ENCODE data around the gene TP63. TPM values are rescaled to one million over a fixed set of nuclear protein-coding genes. Genes with fewer than 3 reads are reported as not detected.

Gene TP63
- total RNA-seq, 2 experiments from 2014 or later: 0.17 to 0.35 TPM

DNA sequence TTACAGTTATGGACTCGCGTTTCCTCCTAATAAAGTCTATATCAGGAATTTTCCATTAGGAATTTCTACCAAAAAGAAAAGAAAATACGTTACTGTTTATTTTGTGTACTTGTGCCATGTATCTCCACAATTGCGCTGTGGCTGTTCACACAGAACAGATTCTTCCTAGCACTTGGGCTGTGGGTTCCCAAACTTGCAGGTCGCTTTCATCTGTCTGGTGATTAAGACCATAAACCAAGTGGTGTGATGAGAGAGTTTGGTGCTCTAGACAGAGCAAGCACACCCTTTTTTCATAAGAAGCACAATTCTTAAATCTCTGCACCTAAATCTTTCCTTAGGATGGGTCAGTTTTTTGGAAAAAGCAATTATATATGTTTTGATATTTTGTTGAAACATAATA is 203.3 kb downstream of the TP63 start:
- Mint-ChIP-seq H3K27me3 (no peaks in the 10 kb centered on the region), H3K36me3 (ENCODE audit: low read depth) (no peaks in the 10 kb centered on the region), H3K4me1 (peaks cover 3% of the 10 kb centered on the region), H3K27ac (no peak overlapping the region), H3K4me3 (no peak overlapping the region), H3K9me3 (no peaks in the 10 kb centered on the region)
- ChIA-PET CTCF (no interaction called here), POLR2A (no interaction called here)
- DNase-seq: no peak

DNA sequence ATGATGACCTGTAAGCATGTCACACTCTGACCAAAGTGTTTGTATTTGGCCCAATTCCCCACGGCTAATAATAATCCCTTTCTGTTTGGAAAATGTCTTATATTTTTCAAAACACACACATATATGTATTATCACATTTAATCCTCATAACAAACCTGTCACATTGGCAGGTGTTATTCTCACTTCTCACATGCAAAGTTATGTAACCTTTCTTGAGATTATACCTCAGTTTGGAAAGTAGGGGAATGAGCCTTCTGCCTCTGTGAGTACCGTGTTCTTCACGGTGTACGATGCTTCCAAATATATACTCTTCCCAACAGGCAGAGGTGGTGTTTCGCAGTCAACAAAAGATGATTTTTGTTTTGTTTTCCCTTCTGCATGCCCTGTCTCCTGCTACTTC is 205.6 kb downstream of the TP63 start:
- H3K4me1 Mint-ChIP-seq: peaks cover 10% of the 10 kb centered on the region
- POLR2A ChIA-PET: no interaction called here
- H3K36me3 Mint-ChIP-seq (ENCODE audit: low read depth): no peaks in the 10 kb centered on the region
- H3K27me3 Mint-ChIP-seq: no peaks in the 10 kb centered on the region
- no peak for DNase-seq
- no peak overlapping the region for H3K27ac Mint-ChIP-seq
- no peak overlapping the region for H3K4me3 Mint-ChIP-seq
- H3K9me3 Mint-ChIP-seq: no peaks in the 10 kb centered on the region
- CTCF ChIA-PET: no interaction called here

DNA sequence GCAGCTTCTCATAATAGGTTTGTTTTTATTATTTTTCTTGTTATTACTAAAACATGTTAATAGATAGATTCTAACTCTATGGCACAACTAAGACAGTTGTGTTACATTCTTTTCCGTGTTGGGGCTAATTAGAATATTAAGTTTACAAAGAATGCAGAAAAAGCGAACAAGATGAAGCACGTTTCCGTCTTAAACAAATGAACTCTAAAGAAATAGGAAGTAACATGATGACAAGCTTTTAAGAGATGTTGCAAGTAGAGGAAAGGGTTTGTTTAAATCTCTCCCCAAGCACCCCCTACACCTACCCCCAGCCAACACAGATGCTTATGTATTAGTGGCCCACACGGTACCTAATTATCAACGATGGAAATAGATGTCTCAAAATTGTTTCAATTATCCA is 207.1 kb downstream of the TP63 start:
- POLR2A ChIA-PET: no interaction called here

DNA sequence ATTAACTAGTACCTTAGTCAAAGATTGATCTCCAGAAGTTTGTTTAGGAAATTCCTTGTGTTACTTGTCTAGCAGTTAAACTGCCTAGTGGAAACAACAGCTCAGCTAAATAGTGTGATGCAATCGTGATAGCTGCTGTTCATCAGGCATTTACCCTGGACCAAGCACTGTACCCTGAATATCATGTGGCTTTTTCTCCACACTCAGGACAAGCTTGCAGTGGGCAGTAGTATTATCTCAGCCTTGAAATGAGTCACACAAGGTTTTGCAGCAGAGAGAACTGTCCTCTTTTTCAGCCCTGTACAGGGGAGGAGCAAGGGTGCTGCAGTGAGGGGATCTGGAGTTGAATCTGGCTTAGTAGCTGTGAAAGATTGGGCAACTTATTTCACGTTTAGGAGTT is 208.4 kb downstream of the TP63 start:
- POLR2A ChIA-PET: no interaction called here
- H3K4me3 Mint-ChIP-seq: no peak overlapping the region
- H3K27ac Mint-ChIP-seq: no peak overlapping the region
- no peaks in the 10 kb centered on the region for H3K36me3 Mint-ChIP-seq (ENCODE audit: low read depth)
- DNase-seq: no peak
- H3K9me3 Mint-ChIP-seq: no peaks in the 10 kb centered on the region
- H3K4me1 Mint-ChIP-seq: peaks cover 16% of the 10 kb centered on the region
- CTCF ChIA-PET: interaction anchor here (0.8 kb wide), 1 partner anchor 8 kb away, joined by 4 read pairs; no protein-coding TSS in a partner anchor
- H3K27me3 Mint-ChIP-seq: no peaks in the 10 kb centered on the region

More for the DNA sequence above, 207.1 kb downstream of the TP63 start:
- Mint-ChIP-seq H3K9me3 (no peaks in the 10 kb centered on the region), H3K4me1 (peaks cover 16% of the 10 kb centered on the region), H3K27me3 (no peaks in the 10 kb centered on the region), H3K36me3 (ENCODE audit: low read depth) (no peaks in the 10 kb centered on the region), H3K4me3 (no peak overlapping the region), H3K27ac (no peak overlapping the region)
- no peak for DNase-seq
- CTCF ChIA-PET: interaction anchor here (0.6 to 0.8 kb wide), 2 partner anchors 23 to 556 kb away, joined by 3 read pairs; no protein-coding TSS in a partner anchor

DNA sequence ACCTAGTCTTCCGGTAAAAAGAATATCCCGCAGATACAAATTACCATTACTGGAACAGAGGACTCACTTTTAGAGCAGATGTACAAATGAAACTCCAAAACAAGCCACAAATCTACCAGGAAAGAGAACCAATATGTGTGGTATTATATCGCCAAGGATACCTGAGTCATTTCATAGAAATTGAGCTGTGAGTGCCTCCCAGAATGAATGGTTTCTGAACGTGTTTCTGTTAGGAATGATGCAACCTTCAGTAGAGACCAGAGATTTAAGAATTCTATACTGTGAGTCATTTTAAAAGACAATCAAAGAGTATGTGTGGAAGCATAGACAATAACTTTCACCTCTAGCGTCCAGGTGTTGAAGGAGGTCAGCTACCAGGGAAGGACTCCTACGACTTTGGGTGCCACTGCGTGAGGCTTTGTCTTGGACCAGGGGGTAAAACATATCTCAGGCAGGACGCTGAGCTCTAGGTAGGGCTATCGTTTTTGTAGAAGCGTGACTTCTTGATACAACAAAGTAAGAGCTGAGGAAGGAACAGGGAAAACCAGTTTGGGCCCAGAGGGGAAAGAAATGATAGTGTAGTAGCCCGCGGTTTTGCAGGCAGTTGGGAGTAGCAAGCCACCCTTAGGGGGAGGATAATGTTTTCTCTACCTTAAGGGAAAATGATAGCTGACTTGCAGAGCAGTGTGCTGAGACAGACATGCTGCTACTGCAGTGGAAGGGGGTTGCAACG is 210.4 kb downstream of the TP63 start:
- H3K36me3 Mint-ChIP-seq (ENCODE audit: low read depth): no peaks in the 10 kb centered on the region
- H3K4me3 Mint-ChIP-seq: no peak overlapping the region
- no peaks in the 10 kb centered on the region for H3K9me3 Mint-ChIP-seq
- DNase-seq: no peak
- no peaks in the 10 kb centered on the region for H3K27me3 Mint-ChIP-seq
- POLR2A ChIA-PET: no interaction called here
- CTCF ChIA-PET: no interaction called here
- no peak overlapping the region for H3K27ac Mint-ChIP-seq
- peaks cover 16% of the 10 kb centered on the region for H3K4me1 Mint-ChIP-seq

DNA sequence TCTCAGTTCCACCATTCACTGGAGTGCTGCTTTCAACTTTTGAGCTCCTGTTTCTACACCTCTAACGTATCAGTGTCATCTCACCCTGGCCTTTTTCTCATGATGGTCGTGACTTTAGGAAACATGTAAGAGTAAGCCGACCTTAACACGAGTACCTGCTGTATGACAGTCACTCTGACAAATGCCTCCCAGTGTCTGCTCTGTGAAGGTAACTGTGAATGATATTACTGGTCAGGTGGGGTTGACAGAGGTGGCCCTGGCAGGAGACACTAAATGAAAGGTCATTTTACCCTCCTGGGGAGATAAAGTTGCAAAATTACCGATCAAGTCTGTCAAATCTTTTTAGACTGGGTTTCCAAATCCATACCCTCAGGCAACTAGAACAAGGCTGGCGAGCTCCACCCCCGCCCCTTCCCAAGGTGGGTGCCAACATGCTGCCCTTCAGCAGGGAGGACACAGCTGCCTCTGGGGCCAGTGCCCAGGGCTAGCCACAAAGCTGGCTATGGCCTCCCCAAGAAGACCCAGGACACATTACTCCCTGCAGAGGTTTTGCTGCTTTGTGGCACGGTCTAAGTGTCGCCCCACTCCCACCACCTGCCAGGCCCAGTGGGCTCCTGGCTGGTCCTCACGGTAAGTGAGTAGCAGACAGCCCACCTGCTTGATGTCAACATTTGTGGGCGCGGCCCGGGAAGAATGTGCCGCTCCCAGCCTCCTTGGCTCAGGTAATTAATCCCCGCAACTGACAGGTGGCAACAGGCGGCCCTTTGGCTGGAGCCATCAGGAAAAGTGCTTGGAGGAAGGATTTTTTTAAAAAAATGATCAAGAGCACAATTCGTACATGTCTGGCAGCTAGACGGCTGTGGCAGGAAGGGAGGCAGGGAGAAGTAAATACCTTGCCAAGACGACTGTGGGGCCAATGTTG is 211.8 kb downstream of the TP63 start:
- Mint-ChIP-seq H3K27me3 (no peaks in the 10 kb centered on the region), H3K36me3 (ENCODE audit: low read depth) (no peaks in the 10 kb centered on the region), H3K4me3 (no peak overlapping the region), H3K27ac (no peak overlapping the region), H3K4me1 (peaks cover 14% of the 10 kb centered on the region), H3K9me3 (no peaks in the 10 kb centered on the region)
- no peak for DNase-seq
- CTCF ChIA-PET: no interaction called here
- POLR2A ChIA-PET: no interaction called here

DNA sequence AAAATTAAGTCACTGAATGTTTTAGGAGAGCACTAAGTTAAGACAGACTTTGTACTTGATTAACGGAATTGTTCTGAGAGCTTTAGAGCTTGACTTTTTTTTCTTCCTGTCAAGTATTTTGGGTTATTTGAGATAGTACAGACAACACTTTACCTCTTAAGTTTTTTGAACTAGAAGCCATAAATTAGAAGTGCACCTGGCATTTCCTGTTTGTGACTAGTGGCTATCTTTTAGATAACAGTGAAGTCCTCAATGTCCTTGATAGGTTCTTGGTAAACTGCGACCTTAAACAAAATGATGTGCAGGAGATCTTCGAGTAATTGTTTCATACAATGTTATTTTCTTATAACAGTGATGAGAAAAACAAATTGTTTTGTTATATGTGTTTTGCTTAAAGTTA is 213.9 kb downstream of the TP63 start:
- Mint-ChIP-seq H3K27ac (no peak overlapping the region), H3K36me3 (ENCODE audit: low read depth) (no peaks in the 10 kb centered on the region), H3K27me3 (no peaks in the 10 kb centered on the region), H3K9me3 (no peaks in the 10 kb centered on the region), H3K4me3 (no peak overlapping the region), H3K4me1 (peaks cover 13% of the 10 kb centered on the region)
- DNase-seq: no peak
- ChIA-PET POLR2A (no interaction called here), CTCF (interaction anchor here (1.1 kb wide), 1 partner anchor 33 kb away, joined by 3 read pairs; no protein-coding TSS in a partner anchor)

DNA sequence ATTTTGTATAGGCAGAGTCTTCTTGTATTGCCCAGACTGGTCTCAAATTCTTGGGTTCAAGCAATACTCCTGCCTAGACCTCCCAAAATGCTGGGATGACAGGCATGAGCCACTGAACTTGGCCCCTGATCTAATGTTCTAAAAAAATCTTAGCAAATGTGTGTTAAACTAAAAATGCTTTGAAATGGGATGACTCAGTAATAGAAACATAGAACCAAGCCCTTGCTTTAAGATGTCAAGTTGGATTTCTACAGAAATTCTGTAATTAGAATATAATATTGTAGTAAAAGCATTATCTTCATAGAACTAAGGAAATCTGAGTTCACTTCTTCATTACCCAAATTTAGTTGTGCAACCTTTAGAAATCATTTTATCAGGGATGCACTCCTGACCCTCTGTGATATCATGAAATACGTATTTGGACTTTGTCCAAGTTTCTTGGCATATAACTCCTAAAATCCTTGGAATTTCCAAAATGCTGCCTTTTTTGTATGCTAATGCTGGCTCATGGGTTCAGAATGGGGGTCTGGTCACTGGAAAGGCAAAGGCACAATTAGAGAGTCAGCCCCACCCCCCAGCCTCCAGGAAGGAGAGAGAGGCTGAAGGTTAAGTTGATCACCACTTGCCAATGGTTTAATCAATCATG is 217.3 kb downstream of the TP63 start:
- DNase-seq: no peak
- H3K27ac Mint-ChIP-seq: no peak overlapping the region
- H3K36me3 Mint-ChIP-seq (ENCODE audit: low read depth): no peaks in the 10 kb centered on the region
- H3K4me3 Mint-ChIP-seq: no peak overlapping the region
- H3K4me1 Mint-ChIP-seq: no peaks in the 10 kb centered on the region
- ChIA-PET POLR2A (no interaction called here), CTCF (no interaction called here)
- no peaks in the 10 kb centered on the region for H3K27me3 Mint-ChIP-seq
- no peaks in the 10 kb centered on the region for H3K9me3 Mint-ChIP-seq

DNA sequence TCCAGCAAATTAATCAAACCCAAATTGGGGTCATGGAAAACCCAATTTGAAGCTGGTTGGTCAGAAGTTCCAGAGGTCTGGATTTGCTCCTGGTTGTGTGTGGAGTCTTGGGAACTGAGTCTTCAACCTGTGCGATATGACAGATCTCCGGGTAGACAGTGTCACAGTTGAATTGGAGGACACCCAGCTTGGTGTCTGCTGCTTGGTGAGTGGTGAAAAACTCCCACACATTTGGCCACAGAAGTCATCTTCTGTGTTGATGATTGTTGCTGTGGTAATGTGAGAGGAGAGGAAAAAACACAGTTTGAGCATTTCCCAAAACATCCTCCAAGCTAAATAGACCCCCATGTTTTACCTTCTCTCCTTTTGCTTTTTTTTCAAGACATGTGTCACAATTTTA is 218.1 kb downstream of the TP63 start:
- no peaks in the 10 kb centered on the region for H3K27me3 Mint-ChIP-seq
- H3K9me3 Mint-ChIP-seq: no peaks in the 10 kb centered on the region
- H3K36me3 Mint-ChIP-seq (ENCODE audit: low read depth): no peaks in the 10 kb centered on the region
- H3K4me1 Mint-ChIP-seq: no peaks in the 10 kb centered on the region
- POLR2A ChIA-PET: no interaction called here
- no peak overlapping the region for H3K4me3 Mint-ChIP-seq
- H3K27ac Mint-ChIP-seq: no peak overlapping the region
- CTCF ChIA-PET: no interaction called here
- no peak for DNase-seq

DNA sequence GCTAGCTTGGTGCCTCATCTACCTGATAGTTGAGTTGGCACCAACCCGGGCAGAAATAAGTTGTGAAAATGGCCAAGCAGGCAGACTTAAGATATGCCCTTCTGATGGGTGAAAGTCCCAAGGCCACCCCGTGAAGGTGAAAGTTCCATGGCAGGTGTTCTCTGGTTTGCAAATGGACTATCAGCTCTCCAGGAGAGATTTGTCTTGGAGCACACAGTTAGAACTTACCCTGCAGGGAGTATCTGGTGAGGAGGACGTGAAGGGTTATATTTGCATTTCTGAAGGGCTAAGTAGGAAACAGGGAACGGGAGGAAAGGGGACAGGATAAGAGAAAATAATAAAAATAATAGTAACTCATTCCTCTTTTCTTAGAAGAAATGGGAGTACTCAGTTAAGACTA is 220.5 kb downstream of the TP63 start:
- ChIA-PET CTCF (no interaction called here), POLR2A (no interaction called here)
- Mint-ChIP-seq H3K4me3 (no peak overlapping the region), H3K9me3 (no peaks in the 10 kb centered on the region), H3K4me1 (no peaks in the 10 kb centered on the region), H3K36me3 (ENCODE audit: low read depth) (no peaks in the 10 kb centered on the region), H3K27me3 (no peaks in the 10 kb centered on the region), H3K27ac (no peak overlapping the region)
- DNase-seq: no peak

DNA sequence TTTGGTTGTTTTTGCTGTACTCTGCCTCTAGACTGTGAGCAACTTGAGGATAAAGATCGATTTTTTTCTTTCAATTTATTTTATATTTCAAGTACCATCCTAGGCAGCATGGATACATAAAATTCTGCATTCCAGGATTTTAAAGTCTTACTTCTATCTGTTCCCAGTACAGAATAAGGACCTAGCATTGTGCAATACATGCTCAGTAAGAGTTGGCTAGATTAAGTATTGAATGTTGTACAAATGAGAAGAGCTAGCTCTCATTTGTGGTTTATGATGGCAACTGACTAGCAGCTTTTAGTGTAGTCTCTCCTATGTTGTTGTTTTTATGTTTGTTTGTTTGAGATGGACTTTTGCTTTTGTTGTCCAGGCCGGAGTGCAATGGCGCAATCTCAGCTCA is 222.7 kb downstream of the TP63 start:
- H3K36me3 Mint-ChIP-seq (ENCODE audit: low read depth): no peaks in the 10 kb centered on the region
- H3K9me3 Mint-ChIP-seq: no peaks in the 10 kb centered on the region
- no peaks in the 10 kb centered on the region for H3K4me1 Mint-ChIP-seq
- DNase-seq: no peak
- POLR2A ChIA-PET: no interaction called here
- H3K27ac Mint-ChIP-seq: no peak overlapping the region
- no peak overlapping the region for H3K4me3 Mint-ChIP-seq
- CTCF ChIA-PET: interaction anchor here (1.3 kb wide), 1 partner anchor 20 kb away, joined by 3 read pairs; no protein-coding TSS in a partner anchor
- no peaks in the 10 kb centered on the region for H3K27me3 Mint-ChIP-seq

DNA sequence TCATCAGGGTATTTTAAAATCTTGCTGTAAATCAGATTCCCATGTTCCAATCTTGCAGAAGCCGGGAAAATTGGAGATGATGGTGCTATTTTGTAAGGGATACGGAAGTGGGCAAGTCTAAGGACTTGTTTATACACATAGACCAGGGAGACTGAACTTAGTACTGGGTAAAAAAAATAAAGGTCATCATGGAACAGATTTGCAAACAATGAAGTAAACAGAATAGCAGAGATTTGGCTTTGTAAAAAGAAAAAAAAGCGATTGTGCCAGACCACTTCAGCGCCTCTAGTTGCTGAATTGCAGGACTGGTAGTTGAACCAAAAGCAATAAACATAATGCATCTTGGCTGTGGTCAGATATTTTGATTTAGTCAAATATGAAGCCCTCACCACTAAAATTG is 229.1 kb downstream of the TP63 start:
- no peaks in the 10 kb centered on the region for H3K36me3 Mint-ChIP-seq (ENCODE audit: low read depth)
- no peaks in the 10 kb centered on the region for H3K4me1 Mint-ChIP-seq
- H3K27ac Mint-ChIP-seq: no peak overlapping the region
- CTCF ChIA-PET: no interaction called here
- no peaks in the 10 kb centered on the region for H3K27me3 Mint-ChIP-seq
- peaks cover 3% of the 10 kb centered on the region for H3K9me3 Mint-ChIP-seq
- POLR2A ChIA-PET: no interaction called here
- DNase-seq: no peak
- H3K4me3 Mint-ChIP-seq: no peak overlapping the region

DNA sequence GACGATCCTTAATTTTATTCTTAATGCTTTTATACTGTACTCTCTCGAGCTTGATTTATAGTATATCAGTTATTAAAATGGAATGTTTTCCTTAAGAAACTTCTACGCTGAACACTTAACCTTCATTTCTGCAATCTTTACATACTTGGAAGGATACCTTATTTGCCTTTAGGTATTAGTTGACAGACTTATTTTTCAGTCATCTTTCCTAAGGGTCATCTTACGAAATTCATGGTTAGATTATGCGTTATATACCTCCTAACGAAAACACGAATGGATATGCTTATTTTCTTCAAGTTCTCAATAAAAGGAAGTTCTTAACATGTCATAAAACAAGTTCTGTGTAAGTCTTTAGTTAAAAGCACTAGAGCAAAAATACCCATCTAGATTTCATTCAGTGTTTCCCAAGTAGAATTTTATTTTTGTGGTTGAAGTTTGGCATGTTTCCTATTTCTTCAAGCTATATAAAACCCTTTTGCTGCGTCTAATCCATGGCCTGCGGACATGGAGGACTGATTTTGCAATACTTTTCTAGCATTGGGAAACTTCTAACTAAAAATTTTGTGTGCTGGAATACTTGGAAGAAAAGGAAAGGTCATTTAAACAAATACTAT is 231.3 kb downstream of the TP63 start:
- Mint-ChIP-seq H3K4me1 (no peaks in the 10 kb centered on the region), H3K36me3 (ENCODE audit: low read depth) (no peaks in the 10 kb centered on the region), H3K27ac (no peak overlapping the region), H3K27me3 (no peaks in the 10 kb centered on the region), H3K9me3 (peaks cover 3% of the 10 kb centered on the region), H3K4me3 (no peak overlapping the region)
- ChIA-PET POLR2A (no interaction called here), CTCF (no interaction called here)
- no peak for DNase-seq
